HCT116 (cell line): ENCODE measurements around the gene FRRS1L. TPM values are rescaled to one million over a fixed set of nuclear protein-coding genes. Genes with fewer than 3 reads are reported as not detected.

Experiments used
- ATAC-seq: fragments of 200-7000 bp; cut with Tn5 transposase; 2 replicates; pipeline ENCODE4 v1.9.1; 2020; ENCODE audit warnings: mild to moderate bottlenecking, moderate library complexity
- BruUV-seq: library from RNA; stranded (reverse); fragments of 400-500 nt; replicated peaks from 2 replicates; lab custom pipeline; 2021; lab: Mats Ljungman, UMichigan
- CTCF ChIA-PET: fragments of 300-600 bp; sonication (Branson Sonifier 250); formaldehyde crosslinking; loops from one replicate; lab custom pipeline; 2021; ENCODE audit warnings: antibody characterized with exemption; lab: Charles Lee
- POLR2A ChIA-PET: fragments of 300-600, 350-600 bp; sonication (Branson Sonifier 250); formaldehyde crosslinking; loops from one replicate; lab custom pipeline; 2021; ENCODE audit warnings: antibody characterized with exemption; lab: Charles Lee
- RAD21 ChIA-PET, 2 experiments: fragments of 300-600 bp; sonication (Branson Sonifier 250); formaldehyde crosslinking; loops; one replicate each; lab custom pipeline; 2023; ENCODE audit warnings: low total read pairs in 2 of 2; ENCODE audit not compliant: uncharacterized antibody in 2 of 2, unreplicated experiment in 2 of 2, low non-redundant PET in 1 of 2; lab: Charles Lee
- DNase-seq: peaks from one replicate; pipeline ENCODE4 v3.0.0-alpha.2; 2010; ENCODE audit warnings: low read depth, low spot score
- H2AFZ ChIP-seq: fragments of 200-600 bp; shearing (Covaris generic), sonication (generic); 2 replicates; pipeline ENCODE4 v1.6.1; 2017; ENCODE audit warnings: low read depth, mixed run types, mixed read lengths, antibody characterized with exemption, low read length; ENCODE audit not compliant: poor library complexity, severe bottlenecking
- H3K27ac ChIP-seq: 2 replicates; pipeline ENCODE4 v1.5.1; 2012; ENCODE audit warnings: low read depth, low read length
- H3K27me3 ChIP-seq: fragments of 200-600 bp; sonication (generic); 2 replicates; pipeline ENCODE4 v1.6.1; 2016; ENCODE audit warnings: mixed run types, low read length, mixed read lengths; ENCODE audit not compliant: insufficient read depth
- H3K36me3 ChIP-seq, 2 experiments: fragments of 200-500 bp in 1 of 2; fragments of 200-600 bp in 1 of 2; sonication (Bioruptor generic) in 1 of 2; sonication (generic) in 1 of 2; 2 replicates each; pipeline versions ENCODE4 v1.5.1 to v1.6.1; 2014 to 2016; ENCODE audit warnings: low read length in 2 of 2, inconsistent platforms in 1 of 2, mixed read lengths in 1 of 2, mixed run types in 1 of 2; ENCODE audit not compliant: insufficient read depth in 2 of 2, control insufficient read depth in 1 of 2
- H3K4me1 ChIP-seq, 2 experiments: fragments of 200-600 bp in 1 of 2; sonication (generic) in 1 of 2; 2 replicates each; pipeline versions ENCODE4 v1.5.1 to v1.6.1; 2012 to 2017; ENCODE audit warnings: low read length in 2 of 2, inconsistent platforms in 1 of 2, mild to moderate bottlenecking in 1 of 2, mixed read lengths in 1 of 2, mixed run types in 1 of 2, moderate library complexity in 1 of 2; ENCODE audit not compliant: insufficient read depth in 2 of 2, control insufficient read depth in 1 of 2
- H3K4me2 ChIP-seq: fragments of 200-600 bp; sonication (generic); 2 replicates; pipeline ENCODE4 v1.6.1; 2017; ENCODE audit warnings: mixed run types, low read length, mixed read lengths
- H3K4me3 ChIP-seq, 2 experiments: fragments of 200-600 bp in 1 of 2; sonication (generic) in 1 of 2; replicated peaks in 1 of 2; 2 replicates each; pipeline ENCODE4 v1.5.1; 2011 to 2016; ENCODE audit warnings: low read length in 2 of 2, control low read depth in 1 of 2, low read depth in 1 of 2, mild to moderate bottlenecking in 1 of 2, mixed read lengths in 1 of 2, mixed run types in 1 of 2
- H3K79me2 ChIP-seq: fragments of 200-600 bp; sonication (generic); 2 replicates; pipeline ENCODE4 v1.6.1; 2017; ENCODE audit warnings: mild to moderate bottlenecking, mixed run types, low read length, moderate library complexity, mixed read lengths; ENCODE audit not compliant: insufficient read depth
- H3K9ac ChIP-seq: fragments of 200-600 bp; sonication (generic); 2 replicates; pipeline ENCODE4 v1.6.1; 2016; ENCODE audit warnings: low read length, mixed read lengths
- H3K9me2 ChIP-seq: fragments of 200-600 bp; sonication (generic), shearing (Covaris generic); 2 replicates; pipeline ENCODE4 v1.6.1; 2017; ENCODE audit warnings: mixed run types, mild to moderate bottlenecking, moderate library complexity; ENCODE audit not compliant: insufficient read depth
- H3K9me3 ChIP-seq, 2 experiments: fragments of 200-500 bp in 1 of 2; fragments of 200-600 bp in 1 of 2; sonication (Bioruptor generic) in 1 of 2; sonication (generic) in 1 of 2; 2 replicates each; pipeline ENCODE4 v1.6.1; 2014 to 2017; ENCODE audit warnings: low read length in 2 of 2, mixed read lengths in 2 of 2, inconsistent platforms in 1 of 2, low read depth in 1 of 2, mild to moderate bottlenecking in 1 of 2, mixed run types in 1 of 2, moderate library complexity in 1 of 2; ENCODE audit not compliant: control insufficient read depth in 1 of 2, insufficient read depth in 1 of 2
- H4K20me1 ChIP-seq: fragments of 200-600 bp; sonication (generic), shearing (Covaris generic); 2 replicates; pipeline ENCODE4 v1.6.1; 2017; ENCODE audit warnings: mixed run types, mild to moderate bottlenecking, moderate library complexity; ENCODE audit not compliant: insufficient read depth
- CEBPB ChIP-seq: IDR thresholded peaks from 2 replicates; pipeline ENCODE4 v1.6.1; 2012; ENCODE audit warnings: low read depth
- CTCF ChIP-seq, 3 experiments: fragments of 200-600 bp in 1 of 3; sonication (generic) in 1 of 3; IDR thresholded peaks in 2 of 3; conservative IDR thresholded peaks in 1 of 3; 2 replicates each; pipeline ENCODE4 v1.5.1; 2012 to 2017; ENCODE audit warnings: low read depth in 2 of 3, low read length in 2 of 3, antibody characterized with exemption in 1 of 3, borderline replicate concordance in 1 of 3, control low read depth in 1 of 3, mild to moderate bottlenecking in 1 of 3, mixed read lengths in 1 of 3, mixed run types in 1 of 3, moderate library complexity in 1 of 3; ENCODE audit not compliant: insufficient read depth in 1 of 3
- EGR1 ChIP-seq: IDR thresholded peaks from 2 replicates; pipeline ENCODE4 v1.6.1; 2012; ENCODE audit warnings: low read depth
- ELF1 ChIP-seq: IDR thresholded peaks from 2 replicates; pipeline ENCODE4 v1.6.1; 2012; ENCODE audit warnings: low read depth, borderline replicate concordance
- EZH2 ChIP-seq: fragments of 200-600 bp; sonication (generic); IDR thresholded peaks from 2 replicates; pipeline ENCODE4 v1.6.1; 2017; ENCODE audit warnings: antibody characterized with exemption, mixed run types
- EZH2phosphoT487 ChIP-seq: fragments of 200-600 bp; IDR thresholded peaks from 2 replicates; pipeline ENCODE4 v1.6.1; 2018; ENCODE audit warnings: antibody characterized with exemption, borderline replicate concordance
- FOSL1 ChIP-seq: IDR thresholded peaks from 2 replicates; pipeline ENCODE4 v1.6.1; 2012; ENCODE audit warnings: low read depth
- JUND ChIP-seq: IDR thresholded peaks from 2 replicates; pipeline ENCODE4 v1.6.1; 2012
- MAX ChIP-seq: IDR thresholded peaks from 2 replicates; pipeline ENCODE4 v1.6.1; 2012
- POLR2AphosphoS5 ChIP-seq: IDR thresholded peaks from 2 replicates; pipeline ENCODE4 v1.6.1; 2011; ENCODE audit warnings: mild to moderate bottlenecking, low read depth, low read length, moderate library complexity
- RAD21 ChIP-seq: IDR thresholded peaks from 2 replicates; pipeline ENCODE4 v1.6.1; 2012; ENCODE audit warnings: low read depth, mild to moderate bottlenecking
- YY1 ChIP-seq: IDR thresholded peaks from 2 replicates; pipeline ENCODE4 v1.6.1; 2011; ENCODE audit warnings: low read length, low read depth, moderate library complexity, mild to moderate bottlenecking; ENCODE audit not compliant: insufficient replicate concordance; ENCODE audit errors: extremely low read depth
- intact Hi-C: fragments of 100-400 bp; cut with micrococcal nuclease; formaldehyde crosslinking; loops from 2 replicates; pipeline ENCODE4 v1.10.0; 2022
- total RNA-seq: library from RNA; stranded (reverse); gene quantifications from one replicate; pipeline ENCODE4 v1.2.1, GENCODE V29; 2021; ENCODE audit not compliant: unreplicated experiment

Gene FRRS1L
- total RNA-seq, 1 experiment from 2014 or later, result not detected

GRCh38 chr9:109088221-109088620 is 78.8 kb downstream of the FRRS1L start:
- RAD21 ChIA-PET, result no interaction called here
- BruUV-seq, result no TSS peak
- Histone ChIP-seq H3K4me2 (no peak overlapping the region), H4K20me1 (no peaks in the 10 kb centered on the region), H3K27ac (no peak overlapping the region), H3K9me3 (no peaks in the 10 kb centered on the region), H3K4me1 (peaks cover 0 to 11% of the 10 kb centered on the region in 2 experiments; a peak in 2 of 4 replicates), H3K79me2 (peaks cover 22% of the 10 kb centered on the region), H3K36me3 (peaks cover 10 to 40% of the 10 kb centered on the region in 2 experiments), H2AFZ (no peak overlapping the region), H3K4me3 (no peak overlapping the region), H3K27me3 (no peaks in the 10 kb centered on the region), H3K9me2 (no peaks in the 10 kb centered on the region), H3K9ac (no peak overlapping the region)
- ATAC-seq, result no peak
- no peak for TF ChIP-seq RAD21
- TF ChIP-seq POLR2AphosphoS5, result no peak
- TF ChIP-seq MAX, result no peak
- no peak for TF ChIP-seq EZH2
- intact Hi-C loops, result no loop called here
- no peak for DNase-seq
- CTCF ChIA-PET, result no interaction called here
- POLR2A ChIA-PET, result no interaction called here

GRCh38 chr9:109087795-109088194 is 79.3 kb downstream of the FRRS1L start:
- DNase-seq, result no peak
- intact Hi-C loops, result no loop called here
- Histone ChIP-seq H3K4me3 (no peak overlapping the region), H3K9ac (no peak overlapping the region), H3K36me3 (peaks cover 7 to 37% of the 10 kb centered on the region in 2 experiments), H3K27me3 (no peaks in the 10 kb centered on the region), H3K9me2 (no peaks in the 10 kb centered on the region), H3K4me2 (no peak overlapping the region), H4K20me1 (no peaks in the 10 kb centered on the region), H2AFZ (no peak overlapping the region), H3K9me3 (no peaks in the 10 kb centered on the region), H3K27ac (no peak overlapping the region), H3K4me1 (peaks cover 0 to 11% of the 10 kb centered on the region in 2 experiments; a peak in 2 of 4 replicates), H3K79me2 (peaks cover 21% of the 10 kb centered on the region)
- ATAC-seq, result no peak
- ChIA-PET POLR2A (no interaction called here), CTCF (no interaction called here), RAD21 (no interaction called here)
- TF ChIP-seq CEBPB, result no peak
- no peak for TF ChIP-seq ELF1
- no peak for TF ChIP-seq RAD21
- no peak for TF ChIP-seq EGR1
- no peak for TF ChIP-seq EZH2phosphoT487
- TF ChIP-seq JUND, result no peak
- no peak for TF ChIP-seq YY1
- TF ChIP-seq CTCF (IDR thresholded peaks at IDR 0.05 in 2 of 3, conservative IDR thresholded peaks at IDR 0.05 in 1 of 3; ENCODE audit: borderline replicate concordance in 1 of 3, insufficient read depth in 1 of 3, low read depth in 2 of 3, low read length in 2 of 3), result no peak
- TF ChIP-seq FOSL1, result no peak
- no TSS peak for BruUV-seq
